Measurements from ENCODE around the gene SLC16A7.
"Not testable (repeated sequence)": the region's sequence is repeated elsewhere in the genome, so short reads cannot be mapped to it uniquely, and the experiment has no call there.

Gene SLC16A7

DNA sequence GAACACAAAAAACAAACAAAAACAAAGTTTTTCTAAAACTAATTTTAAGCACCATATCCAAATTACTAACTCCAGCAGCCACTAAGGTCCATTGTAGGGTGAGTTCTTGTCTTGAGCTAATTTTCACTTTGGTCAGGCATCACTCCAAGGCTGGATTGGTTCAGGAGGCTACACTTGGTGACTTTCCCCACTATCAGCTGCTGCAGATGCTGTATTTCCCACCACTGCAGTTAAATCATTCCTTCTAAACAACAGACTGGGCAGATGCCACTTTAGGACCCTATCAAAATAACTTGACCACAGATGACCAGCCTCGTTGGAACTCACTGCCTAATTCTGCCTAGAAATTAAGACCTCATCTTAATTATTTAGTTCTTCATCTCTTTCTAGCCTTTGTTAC is 140.5 kb downstream of the SLC16A7 start:
- no peak for DNase-seq (ENCODE audit: low read depth in 3 of 3)

DNA sequence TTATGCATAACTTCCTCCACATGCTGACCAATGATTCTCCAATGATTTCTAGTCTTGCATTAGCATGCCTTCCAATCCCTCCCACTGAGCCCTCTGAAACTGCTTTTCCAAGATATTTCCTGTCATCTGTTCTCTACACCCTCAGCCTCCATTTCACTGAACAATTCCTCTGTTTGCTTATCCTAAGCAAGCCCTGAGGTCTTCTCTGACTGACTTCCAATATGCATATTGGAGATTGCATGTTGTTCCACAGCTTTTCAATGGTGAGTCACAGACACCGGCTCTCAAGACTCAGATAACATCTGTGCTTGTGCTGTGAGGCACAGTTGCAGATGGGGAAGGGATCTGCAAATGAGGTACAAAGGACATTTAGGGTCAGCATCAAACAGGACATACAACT is 141.0 kb downstream of the SLC16A7 start:
- no peak for DNase-seq (ENCODE audit: low read depth in 3 of 3)

GRCh38 chr12:59737725-59738463 is 142.1 kb downstream of the SLC16A7 start:
- no peak for DNase-seq (ENCODE audit: low read depth in 3 of 3)

DNA sequence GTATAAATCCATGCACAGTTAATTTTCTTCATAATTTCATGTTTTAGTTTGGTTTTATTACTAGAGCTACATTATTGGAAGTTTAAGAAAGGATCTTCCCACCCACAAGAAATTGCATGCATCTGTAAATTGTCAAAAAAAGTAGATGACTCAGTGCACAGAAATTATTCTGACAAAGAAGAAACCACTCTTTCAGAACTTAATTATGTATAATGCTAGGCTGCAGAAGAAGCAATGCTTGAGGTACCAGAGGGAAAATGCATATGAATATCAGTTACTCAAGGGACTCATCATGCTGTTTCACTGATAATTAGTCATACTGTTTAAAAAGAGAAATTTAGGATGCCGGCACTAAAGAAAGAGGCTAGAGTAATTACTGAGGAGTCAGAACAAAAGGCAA is 147.0 kb downstream of the SLC16A7 start:
- DNase-seq (ENCODE audit: low read depth in 3 of 3) = no peak

DNA sequence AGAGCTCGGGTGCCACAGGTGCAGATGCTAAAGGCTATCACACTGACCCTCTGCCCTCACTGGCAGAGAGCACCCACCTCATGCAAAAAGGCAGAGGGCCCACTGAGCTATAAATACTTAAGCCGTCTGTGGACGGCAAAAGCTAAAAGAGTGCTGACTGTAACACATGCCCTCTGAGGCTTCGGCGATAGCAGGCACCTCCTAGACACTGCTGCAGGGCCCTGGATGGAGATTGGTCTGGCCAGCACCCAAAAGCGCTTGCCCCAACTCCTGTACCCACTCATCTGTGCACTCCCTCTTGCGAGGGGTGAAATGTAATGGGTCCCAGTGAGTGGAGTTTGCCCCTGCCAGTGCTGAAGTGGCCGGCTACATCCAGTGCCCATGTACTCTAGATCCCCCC is 148.7 kb downstream of the SLC16A7 start:
- DNase-seq (ENCODE audit: low read depth in 3 of 3) = no peak

DNA sequence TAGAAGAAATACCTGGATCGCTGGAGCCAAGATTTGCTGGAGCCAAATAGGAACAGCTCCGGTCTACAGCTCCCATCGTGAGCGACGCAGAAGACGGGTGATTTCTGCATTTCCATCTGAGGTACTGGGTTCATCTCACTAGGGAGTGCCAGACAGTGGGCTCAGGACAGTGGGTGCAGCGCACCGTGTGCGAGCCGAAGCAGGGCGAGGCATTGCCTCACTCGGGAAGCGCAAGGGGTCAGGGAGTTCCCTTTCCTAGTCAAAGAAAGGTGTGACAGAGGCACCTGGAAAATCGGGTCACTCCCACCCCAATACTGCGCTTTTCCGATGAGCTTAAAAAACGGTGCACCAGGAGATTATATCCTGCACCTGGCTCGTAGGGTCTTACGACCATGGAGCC is 155.3 kb downstream of the SLC16A7 start:
- DNase-seq (ENCODE audit: low read depth in 3 of 3) = not testable (repeated sequence)

GRCh38 chr12:59761542-59761941 is 165.7 kb downstream of the SLC16A7 start:
- DNase-seq (ENCODE audit: low read depth in 3 of 3) = no peak

DNA sequence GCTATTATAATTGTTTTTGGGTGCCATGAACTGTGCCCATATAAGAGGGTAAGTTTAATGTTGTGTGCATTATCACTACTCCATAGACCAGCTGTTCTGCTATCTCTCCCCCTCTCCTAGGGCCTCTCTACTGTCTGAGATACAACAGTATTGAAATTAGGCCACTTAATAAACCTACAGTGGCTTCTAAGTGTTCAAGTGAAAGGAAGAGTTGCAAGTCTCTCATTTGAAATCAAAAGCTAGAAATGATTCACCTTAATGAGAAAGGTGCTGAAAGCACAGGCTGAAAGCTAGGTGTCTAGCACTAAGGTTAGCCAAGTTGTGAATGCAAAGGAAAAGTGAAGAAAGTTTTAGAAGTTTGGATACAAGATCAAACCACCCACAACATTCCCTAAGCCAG is 168.0 kb downstream of the SLC16A7 start:
- DNase-seq (ENCODE audit: low read depth in 3 of 3) = no peak

- no peak for DNase-seq (ENCODE audit: low read depth in 3 of 3)
Observed at GRCh38 chr12:59768031-59768430, 172.2 kb downstream of the SLC16A7 start.

DNA sequence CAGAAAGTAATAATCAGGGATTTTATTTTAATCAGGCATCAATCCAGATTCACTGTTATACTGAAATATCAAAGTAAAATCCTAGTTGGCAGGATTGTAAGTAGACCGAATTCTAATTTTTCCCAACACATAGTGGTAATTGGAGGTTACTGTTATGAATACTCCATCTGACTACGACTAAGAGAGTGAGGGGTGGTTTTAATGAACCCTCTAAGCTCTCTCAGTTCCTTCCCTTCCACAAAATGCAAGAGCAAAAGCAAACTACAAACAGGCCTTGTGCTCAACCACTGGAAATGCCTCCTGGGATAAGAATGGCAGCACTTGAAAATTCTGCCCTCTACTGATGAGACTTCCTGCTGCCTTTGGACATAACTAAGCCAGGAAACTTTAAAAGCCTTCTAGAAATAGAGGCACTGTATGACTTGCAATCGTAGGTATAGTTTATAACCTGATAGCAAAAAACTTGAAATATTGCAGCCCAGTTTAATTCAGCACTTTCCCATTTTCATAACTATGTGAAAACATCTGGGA is 184.8 kb downstream of the SLC16A7 start:
- no peak for DNase-seq (ENCODE audit: low read depth in 3 of 3)

- DNase-seq (ENCODE audit: low read depth in 3 of 3) = no peak
Observed at GRCh38 chr12:59787610-59788009, 191.8 kb downstream of the SLC16A7 start.

- no peak for DNase-seq (ENCODE audit: low read depth in 3 of 3)
Observed at GRCh38 chr12:59792647-59793046, 196.8 kb downstream of the SLC16A7 start.

DNA sequence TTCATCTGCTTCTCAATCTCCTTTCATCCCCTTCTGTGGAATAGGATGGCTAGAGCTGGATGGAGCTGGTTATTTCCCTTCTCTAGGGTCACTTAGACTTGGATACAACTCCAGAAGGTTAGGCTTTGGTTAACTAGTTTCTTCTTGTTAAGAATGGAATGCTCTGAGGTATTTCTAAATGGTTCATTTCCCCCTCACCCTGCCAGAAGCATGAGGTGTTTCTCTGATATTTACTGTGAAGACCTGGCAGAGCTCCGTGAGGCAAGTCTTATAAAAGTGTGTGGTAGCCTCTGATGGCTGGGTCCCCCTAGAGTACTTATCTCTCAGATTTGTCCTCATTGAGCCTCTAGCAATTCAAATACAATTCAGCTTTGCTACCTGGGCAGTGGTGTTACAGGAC is 207.9 kb downstream of the SLC16A7 start:
- DNase-seq (ENCODE audit: low read depth in 3 of 3) = no peak

DNA sequence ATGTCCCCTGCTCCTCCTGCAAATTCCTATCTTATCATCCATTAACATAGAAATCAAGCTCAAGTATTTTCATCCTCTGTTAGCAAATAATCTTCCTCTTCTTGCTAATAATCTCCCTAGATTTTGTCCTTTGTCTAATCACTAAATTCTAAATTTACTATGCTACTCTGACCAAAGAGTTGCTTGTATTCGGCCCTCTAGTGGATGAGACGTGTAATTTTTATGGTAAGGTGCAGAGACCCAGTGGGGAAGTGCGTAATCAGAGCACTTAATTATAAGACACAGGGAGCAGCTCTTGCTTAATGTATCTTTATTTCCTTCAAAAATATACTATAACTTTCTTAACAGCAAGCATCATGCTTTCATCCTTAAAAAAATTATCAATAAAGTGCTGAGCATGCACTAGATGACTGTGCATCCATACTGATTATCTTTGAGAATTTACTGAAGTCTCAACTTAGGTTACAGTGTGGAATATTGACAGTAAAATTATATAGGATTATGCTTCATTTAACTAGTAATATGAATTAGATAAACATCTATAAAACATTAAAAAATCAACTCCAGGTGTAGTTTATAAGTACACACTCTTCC is 212.6 kb downstream of the SLC16A7 start:
- peak in 1 of 3 donors; percentile 8 for DNase-seq (ENCODE audit: low read depth in 3 of 3)

GRCh38 chr12:59811991-59812390 is 216.2 kb downstream of the SLC16A7 start:
- DNase-seq (ENCODE audit: low read depth in 3 of 3) = no peak

DNA sequence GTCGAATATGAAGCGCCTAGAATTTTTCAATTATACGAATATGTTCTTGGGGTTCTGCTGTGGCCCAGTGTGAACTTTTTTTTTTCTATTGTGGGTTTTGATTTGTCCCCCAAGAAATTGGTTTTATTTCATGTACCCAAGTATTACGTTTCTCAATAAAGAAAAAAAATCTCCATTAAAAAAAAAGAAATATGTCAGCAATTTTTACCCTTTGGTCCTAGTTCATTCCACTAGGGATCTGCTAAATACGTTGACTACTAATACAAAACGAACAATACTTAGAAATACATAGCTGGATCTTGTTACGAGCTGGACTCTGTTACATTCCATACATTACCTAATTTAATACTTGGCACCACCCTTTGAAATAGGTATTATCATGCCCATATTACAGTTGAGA is 216.9 kb downstream of the SLC16A7 start:
- no peak for DNase-seq (ENCODE audit: low read depth in 3 of 3)

GRCh38 chr12:59820594-59821011 is 224.8 kb downstream of the SLC16A7 start:
- DNase-seq (ENCODE audit: low read depth in 3 of 3) = no peak

DNA sequence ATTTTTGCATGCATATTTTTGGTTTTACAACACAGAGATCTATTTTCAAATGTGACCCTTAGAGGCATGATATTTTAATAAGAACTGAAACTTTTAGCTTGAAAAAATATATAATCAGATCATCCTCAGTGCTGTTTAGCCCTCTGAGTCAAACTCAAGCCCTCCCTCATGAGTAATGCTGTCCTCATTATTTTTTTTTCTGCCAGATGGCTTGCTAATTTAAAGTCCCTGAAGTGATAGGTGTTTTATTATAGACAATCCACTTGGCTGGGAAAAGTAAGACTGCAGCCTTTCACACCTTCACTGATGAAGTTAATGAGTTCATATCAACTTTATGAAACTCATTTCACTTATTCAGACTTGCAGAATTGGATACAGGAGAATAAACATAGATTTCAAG is 227.7 kb downstream of the SLC16A7 start:
- no peak for DNase-seq (ENCODE audit: low read depth in 3 of 3)

DNA sequence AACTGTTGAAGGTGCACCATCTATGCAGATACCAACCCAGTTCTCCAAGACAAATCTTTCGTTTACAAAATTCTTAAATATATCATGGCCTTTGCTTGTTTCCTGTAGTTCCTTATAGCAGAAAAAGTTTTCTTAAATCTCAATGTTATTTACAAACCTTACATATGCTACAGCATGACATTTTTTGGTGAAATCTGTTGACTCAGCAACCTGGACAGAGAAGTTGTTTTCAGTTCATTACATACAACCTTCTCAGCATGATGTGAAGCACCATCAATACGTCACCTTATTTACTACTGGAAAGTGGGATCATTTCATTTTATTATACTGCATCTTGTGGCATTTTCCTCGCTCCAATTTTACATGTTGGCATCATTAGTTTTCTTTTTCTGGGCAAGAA is 231.9 kb downstream of the SLC16A7 start:
- no peak for DNase-seq (ENCODE audit: low read depth in 3 of 3)

DNA sequence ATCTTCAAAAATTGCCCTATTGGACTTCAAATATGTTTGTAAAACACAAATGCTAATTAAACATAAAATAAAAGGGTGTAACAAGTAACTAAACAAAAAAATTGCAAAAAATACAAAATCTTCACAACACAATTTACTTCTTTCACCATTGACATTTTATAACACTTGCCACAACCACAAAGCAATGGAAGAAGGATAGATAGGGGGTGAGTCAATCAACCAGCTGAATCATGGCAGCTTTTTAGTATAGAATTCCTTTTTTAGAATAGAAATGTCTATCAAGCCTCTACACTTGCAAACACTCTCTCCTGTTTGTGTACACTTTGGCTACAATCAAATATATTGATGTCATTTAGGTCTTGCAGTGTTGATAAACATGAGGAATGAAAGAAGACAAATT is 232.7 kb downstream of the SLC16A7 start:
- DNase-seq (ENCODE audit: low read depth in 3 of 3) = no peak

DNA sequence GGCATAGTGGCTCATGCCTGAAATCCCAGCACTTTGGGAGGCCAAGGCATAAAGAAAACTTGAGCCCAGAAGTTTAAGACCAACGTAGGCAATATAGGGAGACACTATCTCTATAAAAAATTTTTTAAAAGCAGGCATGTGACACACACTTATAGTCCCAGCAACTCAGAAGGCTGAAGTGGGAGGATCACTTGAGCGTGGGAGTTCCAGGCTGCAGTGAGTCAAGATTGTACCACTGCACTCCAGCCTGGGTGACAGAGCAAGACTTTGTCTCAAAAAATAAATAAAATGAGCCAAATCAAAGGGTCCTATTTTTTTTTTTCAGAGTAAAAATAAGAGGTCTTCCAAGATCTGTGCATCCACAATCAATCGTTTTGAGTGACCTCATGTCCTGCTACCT is 237.6 kb downstream of the SLC16A7 start:
- DNase-seq (ENCODE audit: low read depth in 3 of 3) = no peak

DNA sequence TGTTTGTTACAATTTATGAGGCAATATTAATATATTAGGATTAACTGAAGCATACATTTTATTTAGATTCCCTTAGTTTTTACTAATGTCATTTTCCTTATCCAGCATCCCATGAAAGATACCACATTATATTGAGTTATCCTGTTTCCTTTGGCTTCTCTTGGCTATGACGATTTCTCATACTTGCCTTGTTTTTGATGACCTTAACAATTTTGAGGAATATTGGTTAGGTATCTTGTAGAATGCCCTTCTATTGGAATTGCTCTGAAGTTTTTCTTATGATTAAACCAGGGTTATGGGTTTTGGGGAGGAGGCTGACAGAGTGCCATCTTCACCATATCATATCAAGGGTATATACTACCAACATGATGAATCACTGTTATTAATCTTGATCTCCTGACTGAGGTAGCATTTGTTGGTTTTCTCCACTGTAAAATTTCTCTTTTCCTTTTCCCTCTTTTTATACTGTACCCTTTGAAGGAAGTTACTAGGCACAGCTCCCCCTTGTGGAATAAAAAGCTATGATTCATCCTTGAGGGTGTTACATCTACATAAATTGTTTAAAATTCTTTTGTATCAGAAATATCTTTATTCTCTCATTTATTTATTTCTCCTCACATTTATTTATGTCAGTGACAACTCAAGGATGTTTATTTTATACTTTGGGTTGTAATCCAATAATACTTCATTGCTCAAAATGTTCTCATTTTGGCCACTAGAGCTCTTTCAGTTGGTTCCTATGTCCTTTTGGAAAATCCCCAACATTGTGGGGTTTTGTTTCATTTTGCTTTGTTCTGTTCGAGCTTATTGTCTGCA is 239.0 kb downstream of the SLC16A7 start:
- no peak for DNase-seq (ENCODE audit: low read depth in 3 of 3)

Measured in stimulated activated CD4-positive, alpha-beta T cell treated with anti-CD3 and anti-CD28 coated beads, TNF-alpha, amount 100 ng/mL, for 48 hours (primary cell).